Activated T-helper 1 cell treated with anti-CD3 and anti-CD28 coated beads, Interleukin-12 subunit alpha, Interleukin-12 subunit beta, Interleukin-2, Interleukin-4 antibody, amounts not matched to agents 30 ng/mL and 10 ng/mL and 1 ng/mL, durations not matched to agents 14 hours and 24 hours and 36 hours (primary cell): Measurements from ENCODE around the gene LRRC71. TPM values are rescaled to one million over a fixed set of nuclear protein-coding genes. Genes with fewer than 3 reads are reported as not detected.

Experiments
- DNase-seq: peaks from one replicate; pipeline ENCODE4 v3.0.0; 2021; ENCODE audit warnings: low spot score
- H3K27ac Mint-ChIP-seq: one replicate; pipeline ENCODE4 v1.8.0; 2021; ENCODE audit warnings: mild to moderate bottlenecking, mixed read lengths
- H3K27me3 Mint-ChIP-seq: one replicate; pipeline ENCODE4 v1.8.0; 2022; ENCODE audit warnings: mild to moderate bottlenecking, moderate library complexity, mixed read lengths; ENCODE audit not compliant: insufficient read depth
- H3K36me3 Mint-ChIP-seq: one replicate; pipeline ENCODE4 v1.8.0; 2021; ENCODE audit warnings: low read depth, mixed read lengths
- H3K4me1 Mint-ChIP-seq: one replicate; pipeline ENCODE4 v1.8.0; 2021; ENCODE audit warnings: low read depth, mixed read lengths
- H3K4me3 Mint-ChIP-seq: one replicate; pipeline ENCODE4 v1.8.0; 2021; ENCODE audit warnings: mild to moderate bottlenecking, moderate library complexity, mixed read lengths
- H3K9me3 Mint-ChIP-seq: one replicate; pipeline ENCODE4 v1.8.0; 2021; ENCODE audit warnings: mixed read lengths
- intact Hi-C: fragments of 100-400 bp; cut with micrococcal nuclease; formaldehyde crosslinking; loops from one replicate; pipeline ENCODE4 v1.15.1; 2024
- total RNA-seq: library from RNA; stranded (reverse); gene quantifications from 2 replicates; pipeline ENCODE4 v1.2.3, GENCODE V29; 2022

LRRC71 gene
- total RNA-seq, 1 donor from 2014 or later, result not detected

DNA sequence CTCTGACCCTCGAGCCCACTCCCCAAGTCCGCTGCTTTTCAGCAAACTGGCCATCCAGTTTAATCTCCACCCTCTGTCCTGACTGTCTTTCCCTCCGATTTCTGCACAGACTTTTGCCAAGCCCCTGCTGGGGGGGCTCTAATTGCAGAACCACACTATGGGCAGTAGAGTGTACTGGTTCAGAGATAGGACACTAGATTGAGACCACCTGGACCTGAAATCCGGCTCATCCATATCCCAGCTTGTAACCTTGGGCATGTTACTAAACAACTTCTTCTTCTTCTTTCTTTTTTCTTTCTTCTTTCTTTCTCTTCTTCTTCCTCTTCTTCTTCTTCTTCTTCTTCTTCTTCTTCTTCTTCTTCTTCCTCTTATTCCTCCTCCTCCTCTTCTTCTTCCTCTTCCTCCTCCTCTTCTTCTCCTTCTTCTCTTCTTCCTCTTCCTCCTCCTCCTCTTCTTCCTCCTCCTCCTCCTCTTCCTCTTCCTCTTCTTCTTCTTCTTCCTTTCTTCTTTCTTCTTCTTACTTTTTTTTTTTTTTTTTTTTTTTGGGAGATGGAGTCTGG is 7.7 kb downstream of the LRRC71 start:
- DNase-seq, result no peak
- peaks cover 68% of the 10 kb centered on the region for H3K27me3 Mint-ChIP-seq
- intact Hi-C loops, result loop anchor here (2.0 to 5.0 kb wide), 3 partner anchors 131 to 241 kb away; partner anchors contain the start of gene CRABP2
- no peaks in the 10 kb centered on the region for H3K36me3 Mint-ChIP-seq
- peaks cover 22% of the 10 kb centered on the region for H3K4me1 Mint-ChIP-seq
- peak overlapping the region; percentile 35 for H3K4me3 Mint-ChIP-seq
- H3K9me3 Mint-ChIP-seq, result no peaks in the 10 kb centered on the region
- H3K27ac Mint-ChIP-seq, result no peak overlapping the region

DNA sequence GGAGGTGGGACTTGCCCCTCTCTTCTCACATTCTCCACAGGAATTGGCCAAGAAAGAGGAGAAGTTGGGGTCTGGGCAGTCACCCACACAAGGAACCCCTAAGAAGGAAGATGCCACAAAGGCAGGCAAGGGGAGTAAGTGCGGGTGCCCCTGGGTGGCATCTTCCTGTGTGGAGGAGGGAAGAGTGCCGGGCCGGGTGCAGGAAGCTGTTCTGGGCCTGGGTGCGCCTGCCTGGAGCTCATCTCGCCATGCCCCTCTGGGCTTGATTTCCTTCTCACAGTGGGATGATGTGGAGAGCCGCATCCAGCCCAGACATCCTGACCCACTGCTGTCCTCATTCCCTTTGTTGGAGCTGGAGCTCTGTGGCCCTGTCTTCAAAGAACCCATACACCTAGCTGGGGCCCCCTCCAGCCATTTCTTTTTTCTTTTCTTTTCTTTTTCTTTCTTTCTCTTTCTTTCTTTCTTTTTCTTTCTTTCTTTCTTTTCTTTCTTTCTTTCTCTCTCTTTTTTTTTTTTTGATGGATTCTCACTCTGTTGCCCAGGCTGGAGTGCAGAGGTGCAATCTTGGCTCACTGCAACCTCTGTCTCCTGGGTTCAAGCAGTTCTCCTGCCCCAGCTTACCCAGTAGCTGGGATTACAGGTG is 9.3 kb downstream of the LRRC71 start:
- peaks cover 18% of the 10 kb centered on the region for H3K4me1 Mint-ChIP-seq
- no peak for DNase-seq
- no peaks in the 10 kb centered on the region for H3K9me3 Mint-ChIP-seq
- no peaks in the 10 kb centered on the region for H3K36me3 Mint-ChIP-seq
- H3K27me3 Mint-ChIP-seq, result peaks cover 57% of the 10 kb centered on the region
- no peak overlapping the region for H3K4me3 Mint-ChIP-seq
- intact Hi-C loops, result loop anchor here (2.0 to 5.0 kb wide), 3 partner anchors 133 to 242 kb away; partner anchors contain the start of gene CRABP2
- no peak overlapping the region for H3K27ac Mint-ChIP-seq

- H3K36me3 Mint-ChIP-seq, result no peaks in the 10 kb centered on the region
- H3K27me3 Mint-ChIP-seq, result peaks cover 53% of the 10 kb centered on the region
- H3K4me1 Mint-ChIP-seq, result peaks cover 18% of the 10 kb centered on the region
Measured at GRCh38 chr1:156930483-156930882, 10.1 kb downstream of the LRRC71 start.

GRCh38 chr1:156931211-156931952 is 10.9 kb downstream of the LRRC71 start:
- no peaks in the 10 kb centered on the region for H3K9me3 Mint-ChIP-seq
- no peak overlapping the region for H3K4me3 Mint-ChIP-seq
- H3K36me3 Mint-ChIP-seq, result no peaks in the 10 kb centered on the region
- H3K4me1 Mint-ChIP-seq, result peaks cover 18% of the 10 kb centered on the region
- intact Hi-C loops, result no loop called here
- H3K27ac Mint-ChIP-seq, result no peak overlapping the region
- DNase-seq, result no peak
- H3K27me3 Mint-ChIP-seq, result peaks cover 45% of the 10 kb centered on the region

More at GRCh38 chr1:156930483-156930882, 10.1 kb downstream of the LRRC71 start:
- Mint-ChIP-seq H3K4me3 (no peak overlapping the region), H3K27ac (no peak overlapping the region), H3K9me3 (no peaks in the 10 kb centered on the region)
- intact Hi-C loops, result no loop called here
- no peak for DNase-seq

DNA sequence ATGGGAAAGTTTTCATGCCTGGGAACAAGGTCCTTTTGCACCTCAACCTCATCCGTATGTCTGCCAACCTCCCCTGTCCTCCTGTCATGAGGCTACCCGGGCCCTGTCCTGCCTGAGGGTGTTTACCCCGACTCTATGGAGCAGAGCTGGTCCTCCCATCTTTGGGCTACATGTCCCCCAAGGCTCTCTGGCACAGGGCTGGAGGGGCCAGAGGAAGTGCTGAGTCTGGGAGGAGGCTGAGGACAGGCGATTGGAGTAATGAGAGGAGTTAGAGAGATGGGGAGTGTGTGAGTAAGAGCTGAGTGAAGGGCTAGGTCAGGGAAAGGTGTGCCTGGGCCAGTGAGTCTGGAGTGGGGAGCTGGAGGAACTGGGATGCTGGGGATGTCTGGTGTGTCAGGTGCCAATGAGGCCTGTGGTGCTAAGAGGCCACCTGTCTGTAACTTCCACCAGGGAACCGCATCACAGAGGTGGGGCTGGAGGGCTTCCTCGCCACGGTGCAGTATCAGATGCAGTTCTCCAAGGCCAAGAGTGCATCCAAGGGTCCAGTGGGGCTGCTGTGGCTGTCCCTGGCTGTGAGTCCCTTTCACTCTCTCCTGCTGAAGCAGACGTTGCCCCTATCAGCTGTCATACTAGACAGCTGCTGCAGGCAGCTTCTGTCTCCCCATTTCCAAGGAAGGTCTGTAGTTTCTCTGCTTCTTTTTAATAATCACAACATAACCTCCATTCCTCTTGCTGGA is 11.7 kb downstream of the LRRC71 start:
- no peak for DNase-seq
- Mint-ChIP-seq H3K27ac (no peak overlapping the region), H3K4me1 (peaks cover 16% of the 10 kb centered on the region), H3K4me3 (no peak overlapping the region), H3K9me3 (no peaks in the 10 kb centered on the region), H3K36me3 (no peaks in the 10 kb centered on the region), H3K27me3 (peaks cover 38% of the 10 kb centered on the region)
- intact Hi-C loops, result no loop called here

GRCh38 chr1:156933136-156933535 is 12.7 kb downstream of the LRRC71 start:
- H3K36me3 Mint-ChIP-seq, result peaks cover 2% of the 10 kb centered on the region
- H3K9me3 Mint-ChIP-seq, result no peaks in the 10 kb centered on the region
- H3K4me3 Mint-ChIP-seq, result no peak overlapping the region
- no peak for DNase-seq
- intact Hi-C loops, result no loop called here
- H3K4me1 Mint-ChIP-seq, result peaks cover 8% of the 10 kb centered on the region
- H3K27ac Mint-ChIP-seq, result no peak overlapping the region
- H3K27me3 Mint-ChIP-seq, result peaks cover 30% of the 10 kb centered on the region

- no peak overlapping the region for H3K27ac Mint-ChIP-seq
- H3K4me1 Mint-ChIP-seq, result peaks cover 6% of the 10 kb centered on the region
- peaks cover 7% of the 10 kb centered on the region for H3K36me3 Mint-ChIP-seq
- intact Hi-C loops, result no loop called here
- no peak overlapping the region for H3K4me3 Mint-ChIP-seq
- no peaks in the 10 kb centered on the region for H3K9me3 Mint-ChIP-seq
- H3K27me3 Mint-ChIP-seq, result peaks cover 11% of the 10 kb centered on the region
- no peak for DNase-seq
Measured at GRCh38 chr1:156935505-156936128, 15.2 kb downstream of the LRRC71 start.

GRCh38 chr1:156936191-156936590 is 15.8 kb downstream of the LRRC71 start:
- no peak overlapping the region for H3K4me3 Mint-ChIP-seq
- intact Hi-C loops, result no loop called here
- H3K4me1 Mint-ChIP-seq, result peaks cover 5% of the 10 kb centered on the region
- H3K27me3 Mint-ChIP-seq, result peaks cover 6% of the 10 kb centered on the region
- no peaks in the 10 kb centered on the region for H3K9me3 Mint-ChIP-seq
- no peak overlapping the region for H3K27ac Mint-ChIP-seq
- DNase-seq, result no peak
- H3K36me3 Mint-ChIP-seq, result peaks cover 8% of the 10 kb centered on the region

DNA sequence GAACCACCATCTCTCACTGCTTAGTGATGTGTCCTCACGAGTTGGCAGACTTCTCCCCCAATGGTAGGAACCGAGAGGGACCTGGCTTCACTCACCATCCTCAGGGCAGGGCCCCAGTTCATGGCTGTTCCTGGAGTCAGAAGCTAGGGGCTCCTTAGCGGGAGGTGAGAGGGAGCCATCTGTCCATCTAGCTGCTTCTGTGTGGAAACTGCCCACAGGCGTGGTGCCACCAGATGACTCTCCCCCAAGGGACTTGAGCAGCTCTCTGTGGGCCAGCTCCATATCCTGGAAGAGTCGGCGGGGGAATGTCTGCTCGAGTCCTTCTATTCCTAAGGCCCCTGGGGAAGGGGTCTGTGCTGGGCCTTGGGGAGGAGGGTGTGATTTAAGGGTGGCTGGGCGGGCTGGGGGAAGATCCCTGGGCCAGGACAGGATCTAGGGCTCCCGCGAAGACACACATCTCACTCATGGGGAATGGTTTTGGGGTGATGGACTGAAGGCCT is 16.3 kb downstream of the LRRC71 start:
- intact Hi-C loops, result no loop called here
- Mint-ChIP-seq H3K4me1 (no peaks in the 10 kb centered on the region), H3K36me3 (peaks cover 8% of the 10 kb centered on the region), H3K9me3 (no peaks in the 10 kb centered on the region), H3K4me3 (no peak overlapping the region), H3K27me3 (peaks cover 3% of the 10 kb centered on the region), H3K27ac (no peak overlapping the region)
- DNase-seq, result no peak

DNA sequence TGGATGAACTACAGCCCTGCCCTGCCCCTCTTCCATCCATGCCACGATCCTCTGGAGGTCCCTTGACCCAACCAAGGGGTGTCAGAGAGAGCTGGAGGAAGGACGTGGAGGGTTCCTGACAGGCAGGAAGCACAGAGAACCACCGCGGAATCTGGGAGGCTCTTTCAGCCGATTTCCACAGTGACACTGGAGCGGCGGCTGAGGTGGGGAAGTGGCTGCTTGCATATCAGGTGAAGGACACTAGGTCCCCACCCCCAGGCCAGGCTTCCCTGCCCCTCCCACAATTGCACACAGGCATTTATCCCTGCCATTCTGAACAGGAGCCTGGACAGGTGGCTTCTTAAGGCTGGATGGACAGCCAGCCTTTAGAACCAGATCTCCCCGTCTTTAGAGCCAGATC is 17.5 kb downstream of the LRRC71 start:
- peaks cover 13% of the 10 kb centered on the region for H3K36me3 Mint-ChIP-seq
- no peak overlapping the region for H3K27ac Mint-ChIP-seq
- intact Hi-C loops, result no loop called here
- no peak for DNase-seq
- H3K9me3 Mint-ChIP-seq, result no peaks in the 10 kb centered on the region
- no peaks in the 10 kb centered on the region for H3K27me3 Mint-ChIP-seq
- H3K4me1 Mint-ChIP-seq, result no peaks in the 10 kb centered on the region
- H3K4me3 Mint-ChIP-seq, result no peak overlapping the region

- H3K9me3 Mint-ChIP-seq, result no peaks in the 10 kb centered on the region
- no peaks in the 10 kb centered on the region for H3K4me1 Mint-ChIP-seq
- no peak for DNase-seq
- H3K4me3 Mint-ChIP-seq, result no peak overlapping the region
- peaks cover 16% of the 10 kb centered on the region for H3K36me3 Mint-ChIP-seq
- H3K27me3 Mint-ChIP-seq, result no peaks in the 10 kb centered on the region
- no peak overlapping the region for H3K27ac Mint-ChIP-seq
- intact Hi-C loops, result no loop called here
Measured at GRCh38 chr1:156938813-156939212, 18.4 kb downstream of the LRRC71 start.

GRCh38 chr1:156939786-156940334 is 19.4 kb downstream of the LRRC71 start:
- no peaks in the 10 kb centered on the region for H3K4me1 Mint-ChIP-seq
- H3K36me3 Mint-ChIP-seq, result peaks cover 21% of the 10 kb centered on the region
- H3K27ac Mint-ChIP-seq, result no peak overlapping the region
- no peak overlapping the region for H3K4me3 Mint-ChIP-seq
- DNase-seq, result no peak
- intact Hi-C loops, result no loop called here
- no peaks in the 10 kb centered on the region for H3K27me3 Mint-ChIP-seq
- no peaks in the 10 kb centered on the region for H3K9me3 Mint-ChIP-seq
